Measurements from ENCODE around the gene SAGE1. TPM values are rescaled to one million over a fixed set of nuclear protein-coding genes. Genes with fewer than 3 reads are reported as not detected.
A peak's percentile ranks its signal among the peaks of the same experiment; 100 is the strongest.
"Not testable (repeated sequence)": the region's sequence is repeated elsewhere in the genome, so short reads cannot be mapped to it uniquely, and the experiment has no call there.

The SAGE1 gene
- total RNA-seq, result not detected

GRCh38 chrX:135893294-135893817 lies at the start of gene SAGE1, which contains the start of gene CT45A10:
TSS of gene SAGE1 (plus strand) at chrX:135893716. CDS start at chrX:135896243, 2,527 bp downstream.
TSS of gene CT45A10 (minus strand) at chrX:135893444. CDS start at chrX:135885344, 8,100 bp downstream.
- Mint-ChIP-seq H3K9me3 (ENCODE audit: low read depth) (no peaks in the 10 kb centered on the region), H3K4me1 (no peaks in the 10 kb centered on the region), H3K27me3 (no peaks in the 10 kb centered on the region), H3K4me3 (no peak within 1 kb of the TSS), H3K36me3 (no peaks in the 10 kb centered on the region), H3K27ac (no peak within 1 kb of the TSS)
- CTCF ChIA-PET, result no interaction called here
- no peak for ATAC-seq
- no peak for DNase-seq

- H3K27me3 Mint-ChIP-seq; H3K9me3 Mint-ChIP-seq (ENCODE audit: low read depth); H3K27ac Mint-ChIP-seq; H3K4me3 Mint-ChIP-seq; H3K4me1 Mint-ChIP-seq; ATAC-seq; CTCF ChIA-PET; H3K36me3 Mint-ChIP-seq; DNase-seq: not testable (repeated sequence)
Measured at GRCh38 chrX:135854438-135854837, 39.1 kb upstream of the SAGE1 start, which contains the start of gene CT45A8. TSS of gene CT45A8 (minus strand) at chrX:135854538. CDS start at chrX:135850783, 3,755 bp downstream.

GRCh38 chrX:135871712-135872111 lies 21.8 kb upstream of the SAGE1 start, which contains the start of gene CT45A9:
TSS of gene CT45A9 (minus strand) at chrX:135871812. CDS start at chrX:135868061, 3,751 bp downstream.
- DNase-seq; H3K4me3 Mint-ChIP-seq; H3K36me3 Mint-ChIP-seq; H3K27ac Mint-ChIP-seq; H3K27me3 Mint-ChIP-seq; CTCF ChIA-PET; H3K9me3 Mint-ChIP-seq (ENCODE audit: low read depth); H3K4me1 Mint-ChIP-seq; ATAC-seq: not testable (repeated sequence)

GRCh38 chrX:135882741-135883140 lies 10.8 kb upstream of the SAGE1 start:
- ATAC-seq; DNase-seq; H3K36me3 Mint-ChIP-seq; H3K4me1 Mint-ChIP-seq; H3K4me3 Mint-ChIP-seq; H3K27ac Mint-ChIP-seq; H3K9me3 Mint-ChIP-seq (ENCODE audit: low read depth); CTCF ChIA-PET; H3K27me3 Mint-ChIP-seq: not testable (repeated sequence)

- H3K27me3 Mint-ChIP-seq; H3K36me3 Mint-ChIP-seq; H3K9me3 Mint-ChIP-seq (ENCODE audit: low read depth); ATAC-seq; H3K4me3 Mint-ChIP-seq; DNase-seq; H3K27ac Mint-ChIP-seq; H3K4me1 Mint-ChIP-seq; CTCF ChIA-PET: not testable (repeated sequence)
Measured at GRCh38 chrX:135888230-135888629, 5.3 kb upstream of the SAGE1 start.

GRCh38 chrX:135888976-135889375 lies 4.5 kb upstream of the SAGE1 start:
- H3K4me1 Mint-ChIP-seq; H3K27me3 Mint-ChIP-seq; H3K4me3 Mint-ChIP-seq; H3K9me3 Mint-ChIP-seq (ENCODE audit: low read depth); H3K36me3 Mint-ChIP-seq; CTCF ChIA-PET; H3K27ac Mint-ChIP-seq; ATAC-seq: not testable (repeated sequence)
- DNase-seq, result peak; percentile 52

GRCh38 chrX:135890087-135890585 lies 3.4 kb upstream of the SAGE1 start:
- Mint-ChIP-seq H3K27me3 (no peaks in the 10 kb centered on the region), H3K9me3 (ENCODE audit: low read depth) (no peaks in the 10 kb centered on the region), H3K4me3 (no peak overlapping the region), H3K4me1 (no peaks in the 10 kb centered on the region), H3K36me3 (no peaks in the 10 kb centered on the region), H3K27ac (no peak overlapping the region)
- DNase-seq (no peak), ATAC-seq (no peak)
- CTCF ChIA-PET, result interaction anchor here (1.3 kb wide), 1 partner anchor 42 kb away, joined by 3 read pairs; no protein-coding TSS in a partner anchor

- CTCF ChIA-PET, result no interaction called here
- no peak for DNase-seq
- no peak for ATAC-seq
- Mint-ChIP-seq H3K9me3 (ENCODE audit: low read depth) (no peaks in the 10 kb centered on the region), H3K36me3 (no peaks in the 10 kb centered on the region), H3K4me3 (no peak overlapping the region), H3K27ac (no peak overlapping the region), H3K27me3 (no peaks in the 10 kb centered on the region), H3K4me1 (no peaks in the 10 kb centered on the region)
Measured at GRCh38 chrX:135892781-135893180, 735 bp upstream of the SAGE1 start.

- Mint-ChIP-seq H3K4me3 (no peak overlapping the region), H3K36me3 (no peaks in the 10 kb centered on the region), H3K27ac (no peak overlapping the region), H3K9me3 (ENCODE audit: low read depth) (no peaks in the 10 kb centered on the region), H3K27me3 (no peaks in the 10 kb centered on the region), H3K4me1 (no peaks in the 10 kb centered on the region)
- CTCF ChIA-PET, result no interaction called here
- ATAC-seq (no peak), DNase-seq (no peak)
Measured at GRCh38 chrX:135910251-135910650, 16.7 kb downstream of the SAGE1 start.

GRCh38 chrX:135914404-135914803 lies 20.9 kb downstream of the SAGE1 start:
- Mint-ChIP-seq H3K27ac (no peak overlapping the region), H3K27me3 (no peaks in the 10 kb centered on the region), H3K4me3 (no peak overlapping the region), H3K36me3 (no peaks in the 10 kb centered on the region), H3K4me1 (no peaks in the 10 kb centered on the region), H3K9me3 (ENCODE audit: low read depth) (no peaks in the 10 kb centered on the region)
- DNase-seq (no peak), ATAC-seq (no peak)
- CTCF ChIA-PET, result no interaction called here

GRCh38 chrX:135920516-135920915 lies 27.0 kb downstream of the SAGE1 start:
- H3K27ac Mint-ChIP-seq; H3K36me3 Mint-ChIP-seq; H3K4me3 Mint-ChIP-seq; H3K9me3 Mint-ChIP-seq (ENCODE audit: low read depth); DNase-seq; H3K27me3 Mint-ChIP-seq; H3K4me1 Mint-ChIP-seq; CTCF ChIA-PET; ATAC-seq: not testable (repeated sequence)

- Mint-ChIP-seq H3K27me3 (no peaks in the 10 kb centered on the region), H3K9me3 (ENCODE audit: low read depth) (no peaks in the 10 kb centered on the region), H3K4me1 (no peaks in the 10 kb centered on the region), H3K4me3 (no peak overlapping the region), H3K27ac (no peak overlapping the region), H3K36me3 (no peaks in the 10 kb centered on the region)
- no peak for DNase-seq
- CTCF ChIA-PET, result no interaction called here
- ATAC-seq, result no peak
Measured at GRCh38 chrX:135923353-135923752, 29.8 kb downstream of the SAGE1 start.

- CTCF ChIA-PET, result no interaction called here
- Mint-ChIP-seq H3K4me1 (no peaks in the 10 kb centered on the region), H3K27ac (no peak overlapping the region), H3K9me3 (ENCODE audit: low read depth) (no peaks in the 10 kb centered on the region), H3K27me3 (no peaks in the 10 kb centered on the region), H3K36me3 (no peaks in the 10 kb centered on the region), H3K4me3 (no peak overlapping the region)
- DNase-seq (no peak), ATAC-seq (no peak)
Measured at GRCh38 chrX:135927897-135928296, 34.4 kb downstream of the SAGE1 start.

GRCh38 chrX:135931644-135932487 lies 38.4 kb downstream of the SAGE1 start:
- DNase-seq, result peak; percentile 50
- CTCF ChIA-PET, result interaction anchor here (1.2 to 1.8 kb wide), 6 partner anchors 29 to 225 kb away, joined by 3 to 6 read pairs (median 3); no protein-coding TSS in a partner anchor
- H3K4me3 Mint-ChIP-seq, result no peak overlapping the region
- H3K27ac Mint-ChIP-seq, result no peak overlapping the region
- H3K4me1 Mint-ChIP-seq, result no peaks in the 10 kb centered on the region
- H3K9me3 Mint-ChIP-seq (ENCODE audit: low read depth), result no peaks in the 10 kb centered on the region
- ATAC-seq, result peak; percentile 63
- no peaks in the 10 kb centered on the region for H3K27me3 Mint-ChIP-seq
- H3K36me3 Mint-ChIP-seq, result no peaks in the 10 kb centered on the region

Data from activated CD8-positive, alpha-beta memory T cell treated with anti-CD3 and anti-CD28 coated beads, Interleukin-2, amount 10 ng/mL, durations not matched to agents 7 days and 5 days (primary cell).